Epithelial cell of proximal tubule (primary cell): ENCODE data around the gene LTBP3. TPM values are rescaled to one million over a fixed set of nuclear protein-coding genes. Genes with fewer than 3 reads are reported as not detected.
"Not testable (repeated sequence)": the region's sequence is repeated elsewhere in the genome, so short reads cannot be mapped to it uniquely, and the experiment has no call there.

Experiments used
- DNase-seq: peaks from one replicate; pipeline ENCODE4 v3.0.0-alpha.2; 2011; ENCODE audit warnings: low read depth
- H3K4me3 ChIP-seq: 2 replicates; pipeline ENCODE4 v1.5.1; 2011; ENCODE audit warnings: low read depth, mild to moderate bottlenecking, low read length
- total RNA-seq: library from RNA; depleted of rRNA; stranded (reverse); fragments of >200 nt; gene quantifications from 2 replicates; pipeline ENCODE4 v1.2.3, GENCODE V29; 2015
- TF ChIP-seq, protein P1 (sequence below): conservative IDR thresholded peaks from 2 replicates; pipeline ENCODE4 v1.5.1; 2012; ENCODE audit warnings: low read depth, mild to moderate bottlenecking, low read length

LTBP3 gene
- total RNA-seq, 1 donor from 2014 or later, result 102 TPM

DNA sequence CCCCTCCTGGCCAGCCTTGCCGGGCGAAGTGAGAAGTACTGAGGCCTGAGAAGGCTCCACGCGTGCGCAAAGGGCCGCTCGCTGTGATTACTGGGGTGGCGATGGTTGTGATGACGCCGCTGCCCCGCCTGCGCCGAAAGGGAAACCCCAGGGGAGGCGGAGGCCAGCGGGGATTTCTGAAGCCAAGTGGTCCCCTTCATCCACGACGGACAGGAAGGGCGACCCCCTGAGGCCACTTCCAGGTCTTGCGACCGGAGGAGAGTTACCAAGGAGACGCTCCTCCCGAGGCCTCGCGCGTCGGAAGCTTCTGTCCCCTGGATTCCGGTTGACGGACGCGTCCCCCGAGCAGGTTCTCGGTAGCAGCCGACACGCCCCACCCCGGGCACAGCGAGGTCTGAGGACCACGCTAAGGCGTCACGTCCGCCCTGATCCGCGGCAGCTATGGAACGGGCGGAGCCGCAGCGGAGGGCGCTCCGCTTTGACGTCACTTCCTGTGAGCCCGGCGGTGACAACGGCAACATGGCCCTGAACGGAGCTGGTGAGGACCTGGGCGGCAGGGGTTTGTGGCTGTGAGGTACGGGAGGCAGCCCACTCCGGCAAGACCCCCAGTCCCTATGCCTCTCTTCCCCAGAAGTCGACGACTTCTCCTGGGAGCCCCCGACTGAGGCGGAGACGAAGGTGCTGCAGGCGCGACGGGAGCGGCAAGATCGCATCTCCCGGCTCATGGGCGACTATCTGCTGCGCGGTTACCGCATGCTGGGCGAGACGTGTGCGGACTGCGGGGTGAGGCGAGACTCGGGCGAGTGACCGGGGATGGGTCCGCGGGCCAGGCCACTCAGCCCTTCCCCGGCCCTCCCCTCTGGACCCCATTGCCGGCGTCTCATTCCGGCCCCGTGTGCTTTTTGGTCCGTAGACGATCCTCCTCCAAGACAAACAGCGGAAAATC, 12.1 kb upstream of the LTBP3 start, which contains the start of gene ZNRD2:
Gene ZNRD2, plus strand, starts transcription at position 505 of the 946 bp plus-strand sequence. Its CDS starts 15 bp downstream, at position 520.
- peak; percentile 85 for DNase-seq
- peak within 1 kb of the TSS; percentile 84 for H3K4me3 ChIP-seq
- TF ChIP-seq, protein P1, sequence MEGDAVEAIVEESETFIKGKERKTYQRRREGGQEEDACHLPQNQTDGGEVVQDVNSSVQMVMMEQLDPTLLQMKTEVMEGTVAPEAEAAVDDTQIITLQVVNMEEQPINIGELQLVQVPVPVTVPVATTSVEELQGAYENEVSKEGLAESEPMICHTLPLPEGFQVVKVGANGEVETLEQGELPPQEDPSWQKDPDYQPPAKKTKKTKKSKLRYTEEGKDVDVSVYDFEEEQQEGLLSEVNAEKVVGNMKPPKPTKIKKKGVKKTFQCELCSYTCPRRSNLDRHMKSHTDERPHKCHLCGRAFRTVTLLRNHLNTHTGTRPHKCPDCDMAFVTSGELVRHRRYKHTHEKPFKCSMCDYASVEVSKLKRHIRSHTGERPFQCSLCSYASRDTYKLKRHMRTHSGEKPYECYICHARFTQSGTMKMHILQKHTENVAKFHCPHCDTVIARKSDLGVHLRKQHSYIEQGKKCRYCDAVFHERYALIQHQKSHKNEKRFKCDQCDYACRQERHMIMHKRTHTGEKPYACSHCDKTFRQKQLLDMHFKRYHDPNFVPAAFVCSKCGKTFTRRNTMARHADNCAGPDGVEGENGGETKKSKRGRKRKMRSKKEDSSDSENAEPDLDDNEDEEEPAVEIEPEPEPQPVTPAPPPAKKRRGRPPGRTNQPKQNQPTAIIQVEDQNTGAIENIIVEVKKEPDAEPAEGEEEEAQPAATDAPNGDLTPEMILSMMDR, result peak; percentile 48

DNA sequence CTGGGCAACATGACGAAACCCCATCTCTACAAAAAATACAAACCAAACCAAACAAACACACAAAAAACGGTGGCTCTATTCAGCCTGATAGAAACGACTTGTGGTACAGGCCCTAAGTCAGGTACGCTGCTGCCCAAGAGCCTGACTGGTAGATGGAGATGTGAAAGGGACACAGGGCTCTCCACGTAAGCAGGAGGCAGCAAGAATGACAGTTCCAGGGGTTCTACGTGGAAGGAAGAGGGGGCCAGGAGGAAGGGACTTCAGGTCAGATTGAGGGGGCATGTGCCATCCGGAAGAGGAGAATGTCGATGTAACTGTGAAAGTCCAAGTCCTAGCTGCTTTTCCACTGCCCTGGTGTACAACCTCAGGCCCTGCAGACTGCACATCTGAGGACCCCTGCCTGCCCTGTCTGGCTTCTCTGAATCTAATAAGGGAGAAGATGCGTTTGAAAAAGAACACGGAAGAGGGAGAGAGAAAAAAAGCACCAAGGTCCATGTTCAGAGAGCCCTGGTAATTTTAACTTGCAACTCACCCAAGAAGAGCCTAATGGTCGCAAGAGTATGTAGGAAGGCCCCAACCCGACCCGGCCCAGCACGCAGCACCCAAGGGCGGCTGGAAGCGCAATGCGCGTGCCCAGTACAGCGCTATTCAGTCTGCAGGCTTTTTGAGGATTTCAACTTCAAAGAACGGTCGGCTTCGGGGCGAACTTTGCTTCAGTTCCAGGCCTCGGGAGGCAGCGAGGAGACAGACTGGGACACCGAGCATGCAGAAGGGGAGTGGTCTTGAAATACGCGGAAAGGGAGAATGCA, 11.2 kb upstream of the LTBP3 start:
- TF ChIP-seq, protein P1, result no peak
- DNase-seq, result no peak
- H3K4me3 ChIP-seq, result peak overlapping the region; percentile 84

DNA sequence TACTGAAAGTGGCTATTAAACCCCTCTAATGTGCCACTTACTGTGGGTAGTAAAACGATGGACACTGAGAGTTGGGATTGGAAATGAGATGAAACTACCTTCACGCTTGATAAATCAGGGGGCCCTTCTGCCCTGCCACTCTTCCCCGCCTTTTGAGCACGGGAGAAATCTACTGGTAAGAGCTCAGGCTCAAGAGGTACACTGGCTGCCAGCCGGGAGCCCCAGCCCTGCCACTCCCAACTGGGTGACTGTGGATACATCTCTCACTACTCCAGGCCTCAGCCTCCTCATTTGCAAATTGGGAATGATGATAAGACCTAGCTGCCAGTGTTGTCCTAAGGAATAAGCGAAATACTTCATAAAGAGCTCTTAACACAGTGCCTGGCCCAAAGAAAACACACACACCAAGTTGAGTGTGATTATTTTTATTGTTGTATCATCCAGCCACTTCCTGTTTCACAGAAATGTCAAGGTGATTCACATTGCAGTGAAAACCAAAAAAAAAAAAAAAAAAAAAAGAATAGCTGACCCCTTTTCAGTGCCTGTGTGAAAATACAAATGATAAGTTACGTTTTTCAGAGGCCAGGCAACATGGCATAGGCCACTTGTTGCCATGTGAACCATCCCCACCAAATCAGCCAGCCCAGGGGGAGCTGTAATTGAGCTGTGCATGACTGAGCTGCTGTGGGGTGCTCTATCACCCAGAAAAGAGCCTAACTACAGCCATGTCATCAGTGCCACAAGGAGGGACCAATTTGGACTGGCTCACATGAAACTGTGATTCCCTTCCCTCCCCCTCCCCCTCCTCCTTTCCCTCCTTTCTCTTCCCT, 7.7 kb upstream of the LTBP3 start:
- H3K4me3 ChIP-seq, result no peak overlapping the region
- TF ChIP-seq, protein P1, result no peak
- DNase-seq, result no peak

DNA sequence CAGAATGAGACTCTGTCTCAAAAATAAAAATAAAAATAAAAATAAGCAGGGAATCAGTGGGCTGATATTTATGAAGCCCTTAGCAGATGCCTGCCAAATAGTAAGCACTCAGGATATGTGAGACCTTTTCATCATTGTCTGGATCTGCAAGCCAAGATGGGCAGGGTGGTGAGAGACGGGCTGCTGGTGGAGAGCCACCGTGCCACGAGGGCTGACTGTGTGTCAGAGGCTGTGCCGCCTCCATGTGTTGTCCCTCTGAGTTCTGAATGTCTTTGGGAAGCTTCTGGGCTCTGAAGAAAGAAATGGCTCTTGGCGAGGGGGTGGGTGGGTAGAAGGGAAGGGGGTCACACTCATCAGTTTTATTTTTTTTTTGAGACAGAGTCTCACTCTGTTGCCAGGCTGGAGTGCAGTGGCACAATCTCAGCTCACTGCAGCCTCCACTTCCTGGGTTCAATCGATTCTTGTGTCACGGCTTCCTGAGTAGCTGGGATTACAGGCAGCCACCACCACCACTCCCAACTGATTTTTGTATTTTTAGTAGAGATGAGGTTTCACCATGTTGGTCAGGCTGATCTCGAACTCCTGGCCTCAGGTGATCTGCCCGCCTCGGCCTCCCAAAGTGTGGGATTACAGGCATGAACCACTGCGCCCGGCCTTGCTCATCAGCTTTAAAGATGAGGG, 6.9 kb upstream of the LTBP3 start:
- DNase-seq, H3K4me3 ChIP-seq: not testable (repeated sequence)

DNA sequence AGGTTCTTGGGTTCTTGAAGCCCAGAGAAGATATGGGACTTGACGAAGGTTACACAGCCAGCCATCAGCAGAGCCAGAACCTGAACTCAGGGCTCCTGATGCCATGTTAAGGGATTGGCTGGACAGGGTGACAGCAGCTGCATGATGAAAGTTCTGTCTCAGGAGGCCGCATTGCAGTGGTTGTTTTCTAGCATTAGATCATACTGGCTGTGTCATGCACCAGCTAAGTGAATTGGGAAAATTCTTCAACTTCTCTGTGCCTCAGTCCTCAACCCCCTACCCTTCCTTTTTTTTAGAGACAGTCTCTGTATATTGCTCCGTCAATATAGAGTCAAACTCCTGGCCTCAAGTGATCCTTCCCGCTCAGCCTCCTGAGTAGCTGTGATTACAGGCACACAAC, 5.4 kb upstream of the LTBP3 start:
- no peak overlapping the region for H3K4me3 ChIP-seq
- DNase-seq, result no peak
- TF ChIP-seq, protein P1, result no peak

DNA sequence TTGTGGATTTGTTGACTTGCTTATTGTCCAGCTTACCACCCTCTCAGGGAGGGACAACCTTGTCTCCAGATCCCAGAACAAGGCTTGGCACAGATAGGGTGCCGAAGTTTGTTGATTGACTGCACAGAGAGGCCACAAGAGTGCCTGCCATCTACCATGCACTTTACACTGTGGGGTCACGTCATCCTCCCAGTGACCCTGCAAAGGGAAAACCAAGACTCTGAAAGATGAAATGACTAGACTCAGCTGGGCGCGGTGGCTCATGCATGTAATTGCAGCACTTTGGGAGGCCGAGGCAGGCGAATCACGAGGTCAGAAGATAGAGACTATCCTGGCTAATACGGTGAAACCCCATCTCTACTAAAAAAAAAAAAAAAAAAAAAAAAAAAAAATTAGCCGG, 4.6 kb upstream of the LTBP3 start:
- TF ChIP-seq, protein P1, result no peak
- no peak overlapping the region for H3K4me3 ChIP-seq
- no peak for DNase-seq
